Colonic mucosa (tissue), 4 donors: ENCODE data around the gene NUP42. TPM values are rescaled to one million over a fixed set of nuclear protein-coding genes. Genes with fewer than 3 reads are reported as not detected.

Source experiments
- DNase-seq: peaks from one replicate; pipeline ENCODE4 v3.0.0-alpha.2; 2020
- H3K27ac ChIP-seq: fragments of 200-600 bp; one replicate; pipeline ENCODE4 v1.8.0; 2021
- H3K27me3 ChIP-seq: fragments of 200-600 bp; one replicate; pipeline ENCODE4 v1.8.0; 2021
- H3K36me3 ChIP-seq: fragments of 200-600 bp; one replicate; pipeline ENCODE4 v1.8.0; 2021
- H3K4me1 ChIP-seq: fragments of 200-600 bp; one replicate; pipeline ENCODE4 v1.8.0; 2021; ENCODE audit warnings: mild to moderate bottlenecking
- H3K4me3 ChIP-seq: fragments of 200-600 bp; one replicate; pipeline ENCODE4 v1.8.0; 2021
- H3K9ac ChIP-seq, 2 donors: one replicate each; pipeline ENCODE4 v1.7.0; 2013; ENCODE audit warnings: control low read depth in 2 of 2, low read depth in 2 of 2, low read length in 2 of 2
- H3K9me3 ChIP-seq: fragments of 200-600 bp; one replicate; pipeline ENCODE4 v1.8.0; 2021
- intact Hi-C: fragments of 100-400 bp; cut with DNase I; formaldehyde crosslinking; loops from one replicate; pipeline ENCODE4 v1.14.1; 2022
- total RNA-seq, 2 donors: library from RNA; stranded (reverse); fragmentation: NEBNext Ultra II Directional in 1 of 2; extraction: Animal tissue kit (Norgen Biotek cat#: 25700) in 1 of 2; gene quantifications; one replicate each; pipeline ENCODE4 v1.2.1, GENCODE V29; 2021
- TF ChIP-seq, protein P1 (sequence below): fragments of 200-600 bp; IDR thresholded peaks from one replicate; pipeline ENCODE4 v1.8.0; 2022; ENCODE audit warnings: antibody characterized with exemption, mild to moderate bottlenecking
- donor health status: healthy.
- donor health status: DM: no; HTN: no; CAD: no.
- donor health status: DM: no; HTN: no; CAD: no.

The NUP42 gene
- total RNA-seq, 2 donors from 2014 or later = 23.4 to 30.5 TPM

DNA sequence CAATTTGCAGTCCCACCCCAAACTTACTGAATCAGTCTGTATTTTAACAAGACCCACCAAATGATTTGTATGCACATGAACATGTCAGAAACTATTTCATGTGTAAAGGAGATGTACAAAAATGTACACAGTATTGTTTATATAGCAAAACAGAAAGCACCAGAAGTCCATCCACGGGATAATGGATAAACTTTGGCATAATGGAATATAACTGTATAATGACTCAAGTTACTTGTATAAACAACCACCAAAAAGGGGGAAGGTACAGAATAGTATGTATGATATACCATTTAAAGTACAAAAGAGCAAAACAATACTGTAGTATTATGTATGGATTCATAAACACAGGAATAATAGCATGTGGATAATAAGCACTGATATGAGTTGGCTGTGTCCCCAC lies 22.4 kb downstream of the NUP42 start:
- intact Hi-C loops = no loop called here
- no peaks in the 10 kb centered on the region for H3K9me3 ChIP-seq
- no peaks in the 10 kb centered on the region for H3K36me3 ChIP-seq
- no peaks in the 10 kb centered on the region for H3K4me1 ChIP-seq
- no peak overlapping the region for H3K4me3 ChIP-seq
- TF ChIP-seq, protein P1, sequence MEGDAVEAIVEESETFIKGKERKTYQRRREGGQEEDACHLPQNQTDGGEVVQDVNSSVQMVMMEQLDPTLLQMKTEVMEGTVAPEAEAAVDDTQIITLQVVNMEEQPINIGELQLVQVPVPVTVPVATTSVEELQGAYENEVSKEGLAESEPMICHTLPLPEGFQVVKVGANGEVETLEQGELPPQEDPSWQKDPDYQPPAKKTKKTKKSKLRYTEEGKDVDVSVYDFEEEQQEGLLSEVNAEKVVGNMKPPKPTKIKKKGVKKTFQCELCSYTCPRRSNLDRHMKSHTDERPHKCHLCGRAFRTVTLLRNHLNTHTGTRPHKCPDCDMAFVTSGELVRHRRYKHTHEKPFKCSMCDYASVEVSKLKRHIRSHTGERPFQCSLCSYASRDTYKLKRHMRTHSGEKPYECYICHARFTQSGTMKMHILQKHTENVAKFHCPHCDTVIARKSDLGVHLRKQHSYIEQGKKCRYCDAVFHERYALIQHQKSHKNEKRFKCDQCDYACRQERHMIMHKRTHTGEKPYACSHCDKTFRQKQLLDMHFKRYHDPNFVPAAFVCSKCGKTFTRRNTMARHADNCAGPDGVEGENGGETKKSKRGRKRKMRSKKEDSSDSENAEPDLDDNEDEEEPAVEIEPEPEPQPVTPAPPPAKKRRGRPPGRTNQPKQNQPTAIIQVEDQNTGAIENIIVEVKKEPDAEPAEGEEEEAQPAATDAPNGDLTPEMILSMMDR = no peak
- DNase-seq = no peak
- no peak overlapping the region for H3K27ac ChIP-seq
- H3K27me3 ChIP-seq = no peaks in the 10 kb centered on the region
- no peak overlapping the region for H3K9ac ChIP-seq

DNA sequence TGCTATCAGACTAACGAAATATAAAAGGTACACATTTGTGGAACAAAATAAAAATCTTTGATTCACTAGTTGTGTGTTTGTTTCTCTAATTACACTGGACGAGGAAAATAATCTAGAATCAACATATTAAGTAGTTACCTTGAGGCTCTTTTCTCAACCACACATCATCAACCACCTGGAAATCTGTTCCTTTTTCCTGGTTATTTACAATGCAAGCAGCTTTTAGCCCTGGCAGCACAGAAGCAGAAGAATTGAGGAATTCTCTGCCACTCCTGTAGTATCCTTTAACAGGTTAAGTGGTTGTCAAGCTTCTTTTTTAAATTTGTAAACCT lies 23.7 kb downstream of the NUP42 start:
- no peaks in the 10 kb centered on the region for H3K36me3 ChIP-seq
- H3K4me3 ChIP-seq = peak overlapping the region; percentile 20
- no peaks in the 10 kb centered on the region for H3K9me3 ChIP-seq
- no peaks in the 10 kb centered on the region for H3K4me1 ChIP-seq
- intact Hi-C loops = no loop called here
- TF ChIP-seq, protein P1 = no peak
- no peak for DNase-seq
- H3K27ac ChIP-seq = no peak overlapping the region
- no peak overlapping the region for H3K9ac ChIP-seq
- H3K27me3 ChIP-seq = no peaks in the 10 kb centered on the region

DNA sequence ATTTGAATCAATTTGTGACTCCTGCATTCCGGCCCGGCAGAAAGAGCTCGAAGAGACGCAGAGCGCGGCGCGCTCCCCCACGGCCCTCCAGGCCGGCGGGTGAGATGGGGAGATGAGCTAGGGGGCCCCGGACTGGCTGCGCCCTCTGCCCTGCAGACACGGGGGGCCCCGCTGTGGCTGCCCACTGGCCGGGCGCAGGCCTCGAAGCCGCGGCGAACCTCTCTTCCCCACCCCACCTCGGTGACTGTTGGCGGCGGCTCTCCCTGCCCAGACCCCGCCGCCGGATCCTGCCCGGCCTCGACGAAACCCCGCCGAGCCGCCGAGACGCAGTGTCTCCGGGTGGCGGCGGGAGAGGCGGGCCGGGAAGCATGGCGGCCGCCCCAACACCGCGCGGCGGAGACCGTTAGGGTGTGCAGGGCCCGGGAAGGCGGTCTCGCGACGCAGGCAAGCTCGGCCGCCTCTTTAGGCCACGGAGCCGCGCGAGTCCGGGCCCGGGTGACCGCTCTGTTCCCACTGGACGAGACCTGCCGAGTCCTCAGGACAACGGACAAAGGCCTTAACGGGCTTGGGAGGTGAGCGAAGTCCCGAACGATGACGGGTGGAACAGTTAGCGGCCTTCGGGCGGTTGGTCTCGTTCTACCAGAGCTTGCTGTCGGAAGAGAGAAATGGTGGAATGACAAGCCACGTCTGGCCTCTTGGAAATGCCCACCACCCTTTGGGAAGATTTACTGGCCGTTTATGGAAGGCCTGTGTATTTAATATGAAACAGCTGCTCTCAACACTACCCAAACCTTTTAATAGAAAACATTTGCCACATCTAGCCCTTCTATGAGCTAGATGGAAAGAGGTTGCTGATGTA lies 24.3 kb downstream of the NUP42 start:
- Histone ChIP-seq H3K27me3 (no peaks in the 10 kb centered on the region), H3K4me1 (no peaks in the 10 kb centered on the region), H3K27ac (no peak overlapping the region), H3K36me3 (no peaks in the 10 kb centered on the region), H3K9me3 (no peaks in the 10 kb centered on the region), H3K9ac (no peak overlapping the region), H3K4me3 (peak overlapping the region; percentile 20)
- TF ChIP-seq, protein P1 = no peak
- intact Hi-C loops = no loop called here
- DNase-seq = no peak

DNA sequence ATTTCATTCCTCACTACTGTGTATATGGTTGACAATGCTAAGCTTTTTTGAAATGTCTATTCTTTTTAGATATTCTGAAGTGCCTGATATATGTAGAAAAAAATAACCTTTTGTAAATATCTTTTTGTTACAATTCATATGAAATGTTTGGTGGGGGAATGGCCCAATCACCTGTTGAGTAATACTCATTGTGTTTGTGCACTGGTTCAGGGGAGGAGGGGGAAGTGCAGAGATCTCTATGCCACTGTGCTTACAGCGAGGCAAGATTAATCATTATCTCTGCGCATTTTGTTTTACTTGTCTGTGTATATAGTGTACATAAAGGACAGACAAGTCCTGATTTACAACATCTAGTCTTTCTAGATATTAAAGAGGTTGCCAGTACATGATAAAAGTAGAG lies 25.2 kb downstream of the NUP42 start:
- H3K36me3 ChIP-seq = no peaks in the 10 kb centered on the region
- intact Hi-C loops = no loop called here

DNA sequence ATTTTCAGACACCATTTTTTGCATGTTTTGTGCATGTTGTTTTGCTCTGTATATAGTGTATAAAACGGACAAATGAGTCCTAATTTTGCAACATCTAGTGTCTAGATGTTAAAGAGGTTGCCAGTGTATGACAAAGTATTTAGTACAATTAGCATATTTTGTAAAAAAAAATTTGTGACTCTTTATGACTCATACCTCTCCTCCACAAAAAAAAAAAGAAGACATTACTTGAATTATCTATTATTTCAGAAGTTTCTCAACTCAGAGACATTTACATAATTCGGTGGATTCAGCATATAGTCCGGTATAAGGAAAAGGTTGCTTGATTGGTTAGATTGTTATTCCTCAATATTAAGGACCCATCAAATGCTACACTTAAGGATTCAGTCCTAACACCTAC lies 26.0 kb downstream of the NUP42 start:
- Histone ChIP-seq H3K27me3 (no peaks in the 10 kb centered on the region), H3K9ac (no peak overlapping the region), H3K4me3 (no peak overlapping the region), H3K9me3 (no peaks in the 10 kb centered on the region), H3K36me3 (no peaks in the 10 kb centered on the region), H3K27ac (no peak overlapping the region), H3K4me1 (no peaks in the 10 kb centered on the region)
- intact Hi-C loops = no loop called here
- TF ChIP-seq, protein P1 = no peak
- no peak for DNase-seq

More for the DNA sequence above, 25.2 kb downstream of the NUP42 start:
- Histone ChIP-seq H3K9me3 (no peaks in the 10 kb centered on the region), H3K9ac (no peak overlapping the region), H3K4me3 (no peak overlapping the region), H3K27me3 (no peaks in the 10 kb centered on the region), H3K4me1 (no peaks in the 10 kb centered on the region), H3K27ac (no peak overlapping the region)
- no peak for DNase-seq
- TF ChIP-seq, protein P1 = no peak
